ENCODE measurements around the gene ACTR3C. TPM values are rescaled to one million over a fixed set of nuclear protein-coding genes. Genes with fewer than 3 reads are reported as not detected.

ACTR3C gene
- total and polyA plus RNA-seq, 12 donors: 6.6 to 50.0 (median 26.0) TPM

- TF ChIP-seq CTCF (IDR thresholded peaks at IDR 0.05) (no peak), POLR2A (IDR thresholded peaks at IDR 0.05) (peak in 1 of 2 donors; percentile 81)
- intact Hi-C loops (cut with DNase I): no loop called here
- H3K4me3 ChIP-seq: peak within 1 kb of the TSS; percentile 56 to 87 (median 73)
- no peaks in the 10 kb centered on the region for H3K27me3 ChIP-seq
- peaks cover 0 to 22% of the 10 kb centered on the region in 2 donors for H3K36me3 ChIP-seq (replicated peaks in 1 of 2)
- peaks cover 21 to 31% of the 10 kb centered on the region in 2 donors for H3K4me1 ChIP-seq (replicated peaks in 1 of 2)
- DNase-seq: peak; percentile 87 to 92 (median 89)
- WGBS, 4 donors: 6 to 12% (median 7%) methylated on average over 29 to 48 of the region's 49 CpGs
- no peaks in the 10 kb centered on the region for H3K9me3 ChIP-seq (replicated peaks in 1 of 3)
- H3K27ac ChIP-seq: peak within 1 kb of the TSS; percentile 86 to 93 (median 90)
These were observed 18.1 kb upstream of the ACTR3C start, which contains the start of gene RARRES2 for GRCh38 chr7:150341263-150342120. RARRES2 (minus strand) TSS chr7:150341629; CDS start chr7:150340609, 1,020 bp downstream.

GRCh38 chr7:150340875-150341262 is 17.5 kb upstream of the ACTR3C start:
- H3K36me3 ChIP-seq (replicated peaks in 1 of 2): peaks cover 0 to 24% of the 10 kb centered on the region in 2 donors
- peaks cover 23 to 37% of the 10 kb centered on the region in 2 donors for H3K4me1 ChIP-seq (replicated peaks in 1 of 2)
- peak overlapping the region; percentile 33 to 87 (median 73) for H3K4me3 ChIP-seq
- H3K9me3 ChIP-seq (replicated peaks in 1 of 3): no peaks in the 10 kb centered on the region
- peak in 1 of 7 donors; percentile 17 for DNase-seq
- H3K27me3 ChIP-seq: no peaks in the 10 kb centered on the region
- TF ChIP-seq POLR2A (IDR thresholded peaks at IDR 0.05) (no peak), CTCF (IDR thresholded peaks at IDR 0.05) (no peak)
- WGBS, 4 donors: 2 to 4% (median 3%) methylated on average over 20 to 29 of the region's 29 CpGs
- intact Hi-C loops (cut with DNase I): no loop called here
- peak overlapping the region; percentile 86 to 93 (median 90) for H3K27ac ChIP-seq

- peak overlapping the region; percentile 86 to 93 (median 90) for H3K27ac ChIP-seq
- 8 to 36% (median 14%) methylated on average over 4 to 39 of the region's 39 CpGs for WGBS, 4 donors
- peaks cover 29 to 44% of the 10 kb centered on the region in 2 donors for H3K4me1 ChIP-seq (replicated peaks in 1 of 2)
- H3K36me3 ChIP-seq (replicated peaks in 1 of 2): peaks cover 0 to 24% of the 10 kb centered on the region in 2 donors
- peak in 6 of 7 donors; percentile 74 to 80 (median 78) for DNase-seq
- no peak for TF ChIP-seq CTCF (IDR thresholded peaks at IDR 0.05)
- TF ChIP-seq POLR2A (IDR thresholded peaks at IDR 0.05): peak in 1 of 2 donors; percentile 68
- no peaks in the 10 kb centered on the region for H3K27me3 ChIP-seq
- no peaks in the 10 kb centered on the region for H3K9me3 ChIP-seq (replicated peaks in 1 of 3)
- peak overlapping the region; percentile 13 to 87 (median 71) for H3K4me3 ChIP-seq
- intact Hi-C loops (cut with DNase I): no loop called here
These were observed 16.8 kb upstream of the ACTR3C start for GRCh38 chr7:150340024-150340749.

GRCh38 chr7:150339409-150339809 is 16.1 kb upstream of the ACTR3C start:
- DNase-seq: peak in 3 of 7 donors; percentile 21 to 41 (median 38)
- intact Hi-C loops (cut with DNase I): loop anchor here in 1 of 2 donors (5.0 kb wide), 1 partner anchor 33 kb away; no protein-coding TSS in a partner anchor
- WGBS, 4 donors: 18 to 48% (median 31%) methylated on average over 6 to 9 of the region's 9 CpGs
- TF ChIP-seq POLR2A (IDR thresholded peaks at IDR 0.05) (no peak), CTCF (IDR thresholded peaks at IDR 0.05) (no peak)
- Histone ChIP-seq H3K4me3 (peak overlapping the region in 3 of 4 donors; percentile 13 to 87 (median 86)), H3K27ac (peak overlapping the region in 4 of 5 donors; percentile 86 to 91 (median 88)), H3K9me3 (replicated peaks in 1 of 3) (no peaks in the 10 kb centered on the region), H3K36me3 (replicated peaks in 1 of 2) (peaks cover 0 to 24% of the 10 kb centered on the region in 2 donors), H3K27me3 (no peaks in the 10 kb centered on the region), H3K4me1 (replicated peaks in 1 of 2) (peaks cover 29 to 48% of the 10 kb centered on the region in 2 donors)

Measured in adrenal gland (tissue), 12 donors.